ENCODE results near the gene EVC. TPM values are rescaled to one million over a fixed set of nuclear protein-coding genes. Genes with fewer than 3 reads are reported as not detected.

Gene EVC
- total and polyA plus RNA-seq, 3 experiments from 2014 or later, result 0.02 to 2.3 (median 1.6) TPM

Other genes starting within 250 kb of the EVC start
- under 1 TPM; 0.84 to 0.92 TPM for gene EVC2, start 2.6 kb upstream of the EVC start, total RNA-seq
- gene EVC2, start 2.6 kb upstream of the EVC start, polyA plus RNA-seq, result 1.3 TPM
- gene CRMP1, start 181.9 kb downstream of the EVC start, total RNA-seq, result not detected
- 0.10 TPM for gene CRMP1, start 181.9 kb downstream of the EVC start, polyA plus RNA-seq

Measured in CD8-positive, alpha-beta memory T cell (primary cell).